OCI-LY3 (cell line): ENCODE measurements around the gene NPAT.

Experiments
- CTCF ChIP-seq: fragments of 200-600, 300-600 bp; sonication (generic); IDR thresholded peaks from 2 replicates; pipeline ENCODE4 v1.5.1; 2014; ENCODE audit warnings: antibody characterized with exemption, low read length, low read depth
- EZH2phosphoT487 ChIP-seq: fragments of 200-600 bp; shearing (Covaris generic); IDR thresholded peaks from 2 replicates; pipeline ENCODE4 v1.6.1; 2018; ENCODE audit warnings: antibody characterized with exemption, mixed run types, low read depth

- no peak for TF ChIP-seq CTCF
- TF ChIP-seq EZH2phosphoT487: no peak
Measured at GRCh38 chr11:108242422-108242821, 20.0 kb upstream of the NPAT start.
